OCI-LY7 (cell line): ENCODE results near the gene ITGA8. TPM values are rescaled to one million over a fixed set of nuclear protein-coding genes. Genes with fewer than 3 reads are reported as not detected.
"Not testable (repeated sequence)": the region's sequence is repeated elsewhere in the genome, so short reads cannot be mapped to it uniquely, and the experiment has no call there.

ENCODE experiments used
- BruUV-seq: library from RNA; stranded (reverse); fragments of 400-500 nt; replicated peaks from 2 replicates; lab custom pipeline; 2021; lab: Mats Ljungman, UMichigan
- CTCF ChIA-PET: fragments of 300-600 bp; sonication (Branson Sonifier 250); formaldehyde crosslinking; loops from one replicate; lab custom pipeline; 2022; ENCODE audit warnings: antibody characterized with exemption; ENCODE audit not compliant: unreplicated experiment; lab: Charles Lee
- POLR2A ChIA-PET: fragments of 300-600 bp; sonication (Branson Sonifier 250); formaldehyde crosslinking; loops from one replicate; lab custom pipeline; 2022; ENCODE audit warnings: antibody characterized with exemption; lab: Charles Lee
- DNase-seq: peaks from one replicate; pipeline ENCODE4 v3.0.0-alpha.2; 2015; ENCODE audit warnings: low spot score
- H2AFZ ChIP-seq: fragments of 200-600 bp; sonication (generic), shearing (Covaris generic); 2 replicates; pipeline ENCODE4 v1.6.1; 2014; ENCODE audit warnings: mild to moderate bottlenecking, antibody characterized with exemption, low read length, moderate library complexity
- H3K27ac ChIP-seq: fragments of 200-600 bp; sonication (generic); 2 replicates; pipeline ENCODE4 v1.5.1; 2014; ENCODE audit warnings: mixed run types, low read depth, mild to moderate bottlenecking, moderate library complexity, low read length, inconsistent platforms; ENCODE audit not compliant: poor library complexity, severe bottlenecking
- H3K36me3 ChIP-seq: fragments of 200-600 bp; sonication (generic); 2 replicates; pipeline ENCODE4 v1.6.1; 2014; ENCODE audit warnings: mild to moderate bottlenecking, antibody characterized with exemption, low read length, moderate library complexity, mixed read lengths; ENCODE audit not compliant: insufficient read depth
- H3K4me1 ChIP-seq: fragments of 200-600 bp; sonication (generic); 2 replicates; pipeline ENCODE4 v1.5.1; 2014; ENCODE audit warnings: mild to moderate bottlenecking, low read length; ENCODE audit not compliant: insufficient read depth, poor library complexity, severe bottlenecking
- H3K4me2 ChIP-seq: fragments of 200-600 bp; sonication (generic); 2 replicates; pipeline ENCODE4 v1.6.1; 2014; ENCODE audit warnings: mild to moderate bottlenecking, low read length
- H3K4me3 ChIP-seq: fragments of 200-600 bp; sonication (generic); 2 replicates; pipeline ENCODE4 v1.5.1; 2014; ENCODE audit warnings: mild to moderate bottlenecking, low read depth, low read length; ENCODE audit not compliant: poor library complexity, severe bottlenecking
- H3K79me2 ChIP-seq: fragments of 200-600 bp; sonication (generic); 2 replicates; pipeline ENCODE4 v1.6.1; 2016; ENCODE audit warnings: low read depth, mild to moderate bottlenecking, low read length, moderate library complexity, mixed read lengths; ENCODE audit not compliant: insufficient read depth
- H3K9me2 ChIP-seq: fragments of 200-600 bp; sonication (generic); 2 replicates; pipeline ENCODE4 v1.6.1; 2016; ENCODE audit warnings: mild to moderate bottlenecking, low read length, mixed read lengths; ENCODE audit not compliant: insufficient read depth
- H3K9me3 ChIP-seq: fragments of 200-600 bp; sonication (generic); 2 replicates; pipeline ENCODE4 v1.6.1; 2014; ENCODE audit warnings: mild to moderate bottlenecking, mixed run types, low read length, mixed read lengths
- H4K20me1 ChIP-seq: fragments of 200-600 bp; sonication (generic); 2 replicates; pipeline ENCODE4 v1.6.1; 2014; ENCODE audit warnings: mild to moderate bottlenecking, antibody characterized with exemption, low read length, moderate library complexity, mixed read lengths; ENCODE audit not compliant: insufficient read depth
- EZH2phosphoT487 ChIP-seq: fragments of 200-600 bp; sonication (generic); IDR thresholded peaks from 2 replicates; pipeline ENCODE4 v1.6.1; 2018; ENCODE audit warnings: low read depth, borderline replicate concordance, mild to moderate bottlenecking, mixed run types, antibody characterized with exemption, low read length, moderate library complexity, mixed read lengths
- intact Hi-C: fragments of 100-400 bp; cut with micrococcal nuclease; formaldehyde crosslinking; loops from one replicate; pipeline ENCODE4 v1.10.0; 2022; ENCODE audit not compliant: unreplicated experiment
- total RNA-seq, 2 experiments: library from RNA; depleted of rRNA in 1 of 2; stranded (reverse); fragments of >200 nt in 1 of 2; shearing (Covaris generic) in 1 of 2; gene quantifications; 2 replicates each; pipeline ENCODE4 v1.2.3, GENCODE V29; 2014 to 2022
- TF ChIP-seq, protein P1 (sequence below): fragments of 200-600 bp; sonication (generic); conservative IDR thresholded peaks from 2 replicates; pipeline ENCODE4 v1.5.1; 2014; ENCODE audit warnings: mild to moderate bottlenecking, antibody characterized with exemption, low read length, moderate library complexity, mixed read lengths

The ITGA8 gene
- total RNA-seq, 2 experiments from 2014 or later = not detected

DNA sequence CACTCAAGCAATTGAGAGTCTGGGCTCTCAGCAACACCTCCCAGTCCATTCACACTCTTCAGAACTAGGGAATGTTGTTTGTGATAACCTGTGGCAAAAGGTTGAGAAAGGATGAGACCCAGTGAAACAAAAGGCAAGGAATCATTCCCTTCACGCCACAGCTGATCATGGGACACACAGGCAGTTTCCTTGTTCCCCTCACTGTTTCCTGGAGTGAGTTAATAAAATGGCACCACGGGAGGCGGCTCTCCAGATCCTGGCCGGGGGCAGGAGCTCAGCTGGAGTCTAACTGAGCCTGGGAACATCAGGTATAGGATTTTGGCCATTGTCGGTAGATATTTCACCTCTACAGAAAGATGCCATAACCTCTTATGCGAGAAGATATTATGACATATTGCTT lies 241.3 kb downstream of the ITGA8 start:
- Histone ChIP-seq H2AFZ (no peak overlapping the region), H3K9me2 (no peaks in the 10 kb centered on the region), H3K4me2 (no peak overlapping the region), H3K27ac (no peak overlapping the region), H3K79me2 (no peaks in the 10 kb centered on the region), H3K4me1 (no peaks in the 10 kb centered on the region), H3K4me3 (no peak overlapping the region), H4K20me1 (no peaks in the 10 kb centered on the region), H3K9me3 (no peaks in the 10 kb centered on the region), H3K36me3 (no peaks in the 10 kb centered on the region)
- no TSS peak for BruUV-seq
- TF ChIP-seq, protein P1, sequence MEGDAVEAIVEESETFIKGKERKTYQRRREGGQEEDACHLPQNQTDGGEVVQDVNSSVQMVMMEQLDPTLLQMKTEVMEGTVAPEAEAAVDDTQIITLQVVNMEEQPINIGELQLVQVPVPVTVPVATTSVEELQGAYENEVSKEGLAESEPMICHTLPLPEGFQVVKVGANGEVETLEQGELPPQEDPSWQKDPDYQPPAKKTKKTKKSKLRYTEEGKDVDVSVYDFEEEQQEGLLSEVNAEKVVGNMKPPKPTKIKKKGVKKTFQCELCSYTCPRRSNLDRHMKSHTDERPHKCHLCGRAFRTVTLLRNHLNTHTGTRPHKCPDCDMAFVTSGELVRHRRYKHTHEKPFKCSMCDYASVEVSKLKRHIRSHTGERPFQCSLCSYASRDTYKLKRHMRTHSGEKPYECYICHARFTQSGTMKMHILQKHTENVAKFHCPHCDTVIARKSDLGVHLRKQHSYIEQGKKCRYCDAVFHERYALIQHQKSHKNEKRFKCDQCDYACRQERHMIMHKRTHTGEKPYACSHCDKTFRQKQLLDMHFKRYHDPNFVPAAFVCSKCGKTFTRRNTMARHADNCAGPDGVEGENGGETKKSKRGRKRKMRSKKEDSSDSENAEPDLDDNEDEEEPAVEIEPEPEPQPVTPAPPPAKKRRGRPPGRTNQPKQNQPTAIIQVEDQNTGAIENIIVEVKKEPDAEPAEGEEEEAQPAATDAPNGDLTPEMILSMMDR = no peak
- no peak for TF ChIP-seq EZH2phosphoT487
- ChIA-PET CTCF (no interaction called here), POLR2A (no interaction called here)
- intact Hi-C loops = no loop called here
- no peak for DNase-seq

DNA sequence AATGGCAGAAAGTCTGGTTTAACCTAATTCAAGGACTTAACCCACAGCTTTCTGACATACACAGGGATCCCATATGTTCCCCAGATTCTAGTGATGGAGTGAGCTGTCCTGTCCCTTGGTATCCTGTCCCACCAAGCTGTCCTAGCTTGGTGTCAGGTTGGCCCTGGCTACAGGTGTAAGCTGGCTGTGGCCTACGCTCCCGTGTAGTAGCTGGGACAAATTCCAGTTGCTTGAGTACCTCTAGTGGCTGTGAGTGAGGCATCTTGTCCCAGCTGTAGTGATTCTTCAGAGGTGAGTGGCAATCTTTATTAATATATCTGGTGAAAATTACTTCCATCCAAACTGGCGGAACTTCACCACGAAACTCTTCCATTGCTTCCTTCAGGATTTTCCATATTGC lies 243.4 kb downstream of the ITGA8 start:
- intact Hi-C loops = no loop called here

DNA sequence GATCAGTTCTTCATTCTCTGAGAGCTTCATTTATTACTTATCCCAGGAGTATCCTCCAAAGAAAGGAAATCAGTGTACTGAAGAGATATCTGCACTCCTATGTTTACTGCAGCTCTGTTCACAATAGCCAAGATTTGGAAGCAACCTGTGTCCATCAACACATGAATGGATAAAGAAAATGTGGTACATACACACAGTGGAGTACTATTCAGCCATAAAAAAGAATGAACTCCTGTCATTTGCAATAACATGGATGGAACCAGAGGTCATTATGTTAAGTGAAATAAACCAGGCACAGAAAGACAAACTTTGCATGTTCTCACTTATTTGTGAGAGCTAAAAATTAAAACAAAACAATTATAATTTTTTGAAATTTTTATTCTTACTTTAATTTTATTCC lies 244.3 kb downstream of the ITGA8 start:
- DNase-seq, H3K4me3 ChIP-seq, H3K9me2 ChIP-seq, H3K27ac ChIP-seq, H3K9me3 ChIP-seq, H3K36me3 ChIP-seq, CTCF ChIA-PET, BruUV-seq, H3K4me1 ChIP-seq, intact Hi-C loops, H3K79me2 ChIP-seq, H4K20me1 ChIP-seq, H3K4me2 ChIP-seq, H2AFZ ChIP-seq: not testable (repeated sequence)
- POLR2A ChIA-PET = interaction anchor here (0.6 to 1.3 kb wide), 3 partner anchors 9 to 1311 kb away, joined by 3 to 4 read pairs (median 3); no protein-coding TSS in a partner anchor

More for the DNA sequence above, 243.4 kb downstream of the ITGA8 start:
- Histone ChIP-seq H3K27ac (no peak overlapping the region), H3K4me1 (no peaks in the 10 kb centered on the region), H3K36me3 (no peaks in the 10 kb centered on the region), H2AFZ (no peak overlapping the region), H3K9me3 (no peaks in the 10 kb centered on the region), H4K20me1 (no peaks in the 10 kb centered on the region), H3K4me2 (no peak overlapping the region), H3K79me2 (no peaks in the 10 kb centered on the region), H3K4me3 (no peak overlapping the region), H3K9me2 (no peaks in the 10 kb centered on the region)
- TF ChIP-seq EZH2phosphoT487 = no peak
- TF ChIP-seq, protein P1 = no peak
- DNase-seq = no peak
- BruUV-seq = no TSS peak
- ChIA-PET CTCF (no interaction called here), POLR2A (interaction anchor here (0.6 to 1.3 kb wide), 2 partner anchors 10 to 1312 kb away, joined by 3 to 4 read pairs; no protein-coding TSS in a partner anchor)
